GM12878 (cell line): Measurements from ENCODE around the gene SPART. TPM values are rescaled to one million over a fixed set of nuclear protein-coding genes. Genes with fewer than 3 reads are reported as not detected.

ENCODE experiments used
- ATAC-seq: fragments of 200-7000 bp; cut with Tn5 transposase; 3 replicates; pipeline ENCODE4 v1.9.1; 2020; ENCODE audit warnings: mild to moderate bottlenecking, moderate library complexity
- BruUV-seq: library from RNA; stranded (reverse); fragments of 400-500 nt; replicated peaks from 2 replicates; lab custom pipeline; 2021; lab: Mats Ljungman, UMichigan
- CTCF ChIA-PET: fragments of 300-600 bp; sonication (Branson Sonifier 250); formaldehyde crosslinking; extraction: SDS; loops from one replicate; lab custom pipeline; 2021; ENCODE audit warnings: inconsistent platforms; lab: Yijun Ruan, JAX
- POLR2A ChIA-PET: fragments of 350-600 bp; formaldehyde crosslinking; extraction: SDS; loops from one replicate; lab custom pipeline; 2021; ENCODE audit warnings: inconsistent platforms; lab: Charles Lee
- RAD21 ChIA-PET: fragments of 300-600 bp; sonication (Branson Sonifier 250); formaldehyde crosslinking; loops from one replicate; lab custom pipeline; 2023; ENCODE audit warnings: antibody characterized with exemption; ENCODE audit not compliant: unreplicated experiment; lab: Charles Lee
- SMC1A ChIA-PET: fragments of 300-600 bp; sonication (Branson Sonifier 250); formaldehyde crosslinking; loops from one replicate; lab custom pipeline; 2023; ENCODE audit not compliant: unreplicated experiment, uncharacterized antibody; lab: Charles Lee
- DNase-seq: peaks from one replicate; pipeline ENCODE4 v3.0.0-alpha.2; 2011; ENCODE audit warnings: low read depth, low spot score
- FAIRE-seq: peaks from 3 replicates; lab custom pipeline; 2011; peaks lifted over from hg19 to GRCh38; lab: Jason Lieb, UNC
- H2AFZ ChIP-seq: 2 replicates; pipeline ENCODE4 v1.6.0; 2011; ENCODE audit warnings: low read depth, low read length, control low read depth; ENCODE audit not compliant: control insufficient read depth
- H3K27ac ChIP-seq: 2 replicates; pipeline ENCODE4 v1.5.1; 2011; ENCODE audit warnings: control low read depth; ENCODE audit not compliant: control insufficient read depth, insufficient read depth
- H3K27me3 ChIP-seq, 2 experiments: replicated peaks in 1 of 2; 2 replicates each; pipeline versions ENCODE4 v1.6.0 to v1.6.1; 2011; ENCODE audit warnings: low read length in 1 of 2; ENCODE audit not compliant: control insufficient read depth in 2 of 2, insufficient read depth in 2 of 2
- H3K36me3 ChIP-seq, 2 experiments: 2 replicates each; pipeline ENCODE4 v1.5.1; 2011; ENCODE audit warnings: low read length in 1 of 2; ENCODE audit not compliant: control insufficient read depth in 2 of 2, insufficient read depth in 2 of 2
- H3K4me1 ChIP-seq: 2 replicates; pipeline ENCODE4 v1.6.1; 2011; ENCODE audit warnings: mild to moderate bottlenecking, low read length, moderate library complexity, mixed read lengths; ENCODE audit not compliant: control insufficient read depth, insufficient read depth
- H3K4me2 ChIP-seq: 2 replicates; pipeline ENCODE4 v1.6.0; 2011; ENCODE audit warnings: control low read depth; ENCODE audit not compliant: control insufficient read depth, insufficient read depth
- H3K4me3 ChIP-seq: fragments of 200-600 bp; sonication (generic); 2 replicates; pipeline ENCODE4 v1.5.1; 2016
- H3K79me2 ChIP-seq: 2 replicates; pipeline ENCODE4 v1.6.0; 2011; ENCODE audit warnings: low read length; ENCODE audit not compliant: control insufficient read depth, insufficient read depth
- H3K9ac ChIP-seq: 2 replicates; pipeline ENCODE4 v1.8.0; 2011; ENCODE audit warnings: low read length, control low read depth, mixed read lengths; ENCODE audit not compliant: control insufficient read depth, insufficient read depth
- H3K9me3 ChIP-seq: replicated peaks from 3 replicates; pipeline ENCODE4 v1.5.1; 2011; ENCODE audit warnings: mild to moderate bottlenecking, low read length; ENCODE audit not compliant: control insufficient read depth, insufficient read depth
- H4K20me1 ChIP-seq: 2 replicates; pipeline ENCODE4 v1.6.0; 2011; ENCODE audit not compliant: control insufficient read depth, insufficient read depth
- BRCA1 ChIP-seq: IDR thresholded peaks from 2 replicates; pipeline ENCODE4 v1.6.1; 2011; ENCODE audit warnings: low read depth, low read length, improper control_type of control experiment
- GABPA ChIP-seq: IDR thresholded peaks from 2 replicates; pipeline ENCODE4 v1.6.1; 2014; ENCODE audit warnings: antibody characterized with exemption, low read depth, mild to moderate bottlenecking, inconsistent platforms
- HDAC2 ChIP-seq: fragments of 200-600 bp; sonication (generic); IDR thresholded peaks from 2 replicates; pipeline ENCODE4 v1.6.1; 2017
- IKZF1 ChIP-seq: fragments of 450-650 bp; conservative IDR thresholded peaks from 2 replicates; pipeline ENCODE4 v1.6.1; 2017; ENCODE audit warnings: antibody characterized with exemption, mild to moderate bottlenecking
- IKZF2 ChIP-seq, 2 experiments: fragments of 450-650 bp; IDR thresholded peaks; 2 replicates each; pipeline ENCODE4 v1.6.1; 2017; ENCODE audit warnings: mild to moderate bottlenecking in 2 of 2, moderate library complexity in 2 of 2
- MEF2B ChIP-seq: fragments of 450-650 bp; IDR thresholded peaks from 2 replicates; pipeline ENCODE4 v1.6.1; 2018; ENCODE audit warnings: mild to moderate bottlenecking, moderate library complexity; ENCODE audit not compliant: partially characterized antibody, poor library complexity, severe bottlenecking
- NRF1 ChIP-seq: conservative IDR thresholded peaks from 2 replicates; pipeline ENCODE4 v1.6.1; 2011; ENCODE audit warnings: mild to moderate bottlenecking, low read depth, low read length, improper control_type of control experiment
- PKNOX1 ChIP-seq: fragments of 450-650 bp; IDR thresholded peaks from 2 replicates; pipeline ENCODE4 v1.6.1; 2016; ENCODE audit warnings: mild to moderate bottlenecking
- RELB ChIP-seq: fragments of 450-650 bp; IDR thresholded peaks from 2 replicates; pipeline ENCODE4 v1.6.1; 2017; ENCODE audit warnings: low read depth, mild to moderate bottlenecking, moderate library complexity
- RFX5 ChIP-seq: IDR thresholded peaks from 2 replicates; pipeline ENCODE4 v1.6.1; 2011; ENCODE audit warnings: low read depth, low read length, improper control_type of control experiment
- SREBF1 ChIP-seq: IDR thresholded peaks from 2 replicates; pipeline ENCODE4 v1.6.1; 2012; ENCODE audit warnings: mild to moderate bottlenecking, low read length
- TCF12 ChIP-seq: IDR thresholded peaks from 2 replicates; pipeline ENCODE4 v1.6.1; 2011; ENCODE audit warnings: low read depth, mild to moderate bottlenecking, low read length
- ZNF24 ChIP-seq: fragments of 450-650 bp; IDR thresholded peaks from 2 replicates; pipeline ENCODE4 v1.6.1; 2017; ENCODE audit warnings: antibody characterized with exemption, mild to moderate bottlenecking
- WGBS: methylation state at CpG from one replicate; pipeline ENCODE4 v1.1.6; 2016; ENCODE audit warnings: low lambda C conversion rate; ENCODE audit not compliant: insufficient replicate concordance, insufficient coverage; ENCODE audit errors: missing lambda C conversion rate; 5-methylcytosine and 5-hydroxymethylcytosine counted together
- in situ Hi-C: fragments of 300-500 bp; cut with MboI; formaldehyde crosslinking; loops from 9 replicates; pipeline ENCODE4 v1.14.3; 2018; ENCODE audit warnings: mixed read lengths
- intact Hi-C: fragments of 100-400 bp; cut with micrococcal nuclease; formaldehyde crosslinking; loops from one replicate; pipeline ENCODE4 v1.14.2; 2022; ENCODE audit not compliant: unreplicated experiment
- polyA plus RNA-seq, 11 experiments: library from polyadenylated mRNA; depleted of rRNA in 4 of 11; unstranded in 6 of 11; stranded (reverse) in 5 of 11; fragments of >200 nt; fragmentation: Nextera tagmentation in 4 of 11; fragmentation: Illumina TruSeq in 1 of 11; extraction: Ambion mirVana in 4 of 11; extraction: Trizol in 1 of 11; gene quantifications; 1 replicate in 1 of 11; 2 replicates in 10 of 11; pipeline versions ENCODE4 v1.2.1 to v1.2.3, GENCODE V29; 2011 to 2016; ENCODE audit warnings: inconsistent platforms in 2 of 11, missing spikeins in 2 of 11, low read depth in 1 of 11
- total RNA-seq, 4 experiments: library from RNA; depleted of rRNA in 3 of 4; stranded (reverse); fragments of >200 nt in 3 of 4; fragmentation: Illumina TruSeq in 1 of 4; extraction: Trizol in 1 of 4; gene quantifications; 2 replicates each; pipeline versions ENCODE4 v1.2.1 to v1.2.3, GENCODE V29; 2013 to 2021

Gene SPART
- total and polyA plus RNA-seq, 10 of the 15 experiments (the other 5 are each of a cell fraction or from before 2014, with no cell fraction given): 17.6 to 74.6 (median 42.1) TPM

- SMC1A ChIA-PET: interaction anchor here (0.8 to 6.7 kb wide), 9 partner anchors 10 to 55 kb away, joined by 3 to 30 read pairs (median 4); no protein-coding TSS in a partner anchor
- POLR2A ChIA-PET: interaction anchor here (0.8 to 1.8 kb wide), 2 partner anchors 8 to 18 kb away, joined by 3 to 7 read pairs; no protein-coding TSS in a partner anchor
- no peaks in the 10 kb centered on the region for H4K20me1 ChIP-seq
- no peak overlapping the region for H2AFZ ChIP-seq
- H3K9me3 ChIP-seq: no peaks in the 10 kb centered on the region
- no TSS peak for BruUV-seq
- 52% methylated on average over 3 of the region's 3 CpGs for WGBS
- H3K4me1 ChIP-seq: no peaks in the 10 kb centered on the region
- TF ChIP-seq GABPA: no peak
- TF ChIP-seq BRCA1: no peak
- no peak for TF ChIP-seq HDAC2
- TF ChIP-seq ZNF24: no peak
- TF ChIP-seq TCF12: no peak
- TF ChIP-seq RFX5: no peak
- no peak for TF ChIP-seq NRF1
- TF ChIP-seq, all 136 proteins: peak for 0
- RAD21 ChIA-PET: interaction anchor here (0.7 to 7.3 kb wide), 4 partner anchors 8 to 31 kb away, joined by 3 to 67 read pairs (median 5); partner anchors contain the start of gene SPART
- FAIRE-seq (peak; percentile 27), ATAC-seq (no peak; the same call in 2 of the 3 replicates), DNase-seq (no peak)
- H3K36me3 ChIP-seq: no peaks in the 10 kb centered on the region
- no peaks in the 10 kb centered on the region for H3K27me3 ChIP-seq
- no peak overlapping the region for H3K4me3 ChIP-seq
- CTCF ChIA-PET: interaction anchor here (0.6 to 1.8 kb wide), 4 partner anchors 9 to 37 kb away, joined by 3 to 8 read pairs (median 4); no protein-coding TSS in a partner anchor
- no peak overlapping the region for H3K4me2 ChIP-seq
- in situ Hi-C loops (no loop called here), intact Hi-C loops (no loop called here)
- H3K27ac ChIP-seq: no peak overlapping the region
- H3K79me2 ChIP-seq: no peaks in the 10 kb centered on the region
- no peak overlapping the region for H3K9ac ChIP-seq
Observed at GRCh38 chr13:36363366-36363863, 17.2 kb upstream of the SPART start.

GRCh38 chr13:36362914-36363313, 16.7 kb upstream of the SPART start:
- Histone ChIP-seq H3K4me3 (no peak overlapping the region), H3K9ac (no peak overlapping the region), H2AFZ (no peak overlapping the region), H3K4me2 (no peak overlapping the region), H3K4me1 (no peaks in the 10 kb centered on the region), H3K9me3 (no peaks in the 10 kb centered on the region), H3K79me2 (no peaks in the 10 kb centered on the region), H3K27me3 (no peaks in the 10 kb centered on the region), H4K20me1 (no peaks in the 10 kb centered on the region), H3K27ac (no peak overlapping the region), H3K36me3 (no peaks in the 10 kb centered on the region)
- WGBS: 0% methylated on average over 3 of the region's 3 CpGs
- no peak for FAIRE-seq
- in situ Hi-C loops: no loop called here
- CTCF ChIA-PET: interaction anchor here (1.5 to 1.8 kb wide), 3 partner anchors 8 to 37 kb away, joined by 4 to 8 read pairs (median 5); no protein-coding TSS in a partner anchor
- BruUV-seq: no TSS peak
- SMC1A ChIA-PET: interaction anchor here (1.1 to 6.7 kb wide), 6 partner anchors 9 to 55 kb away, joined by 3 to 30 read pairs (median 6); no protein-coding TSS in a partner anchor
- ATAC-seq: peak; percentile 76
- intact Hi-C loops: no loop called here
- RAD21 ChIA-PET: interaction anchor here (2.4 to 7.3 kb wide), 2 partner anchors 16 to 56 kb away, joined by 7 to 67 read pairs; partner anchors contain the start of gene SPART
- POLR2A ChIA-PET: interaction anchor here (0.8 to 1.8 kb wide), 2 partner anchors 7 to 17 kb away, joined by 3 to 7 read pairs; no protein-coding TSS in a partner anchor
- peak; percentile 37 for DNase-seq
- TF ChIP-seq IKZF2 (IDR thresholded peaks at IDR 0.05) (peak; percentile 57 to 58), ZNF24 (0 out of 2 replicates have a peak, but pooled peaks have one; percentile 46), IKZF1 (0 out of 2 replicates have a peak, but pooled peaks have one; percentile 61), PKNOX1 (peak; percentile 93), MEF2B (peak; percentile 94), RELB (peak; percentile 59; the same call in 1 of the 2 replicates), SREBF1 (no peak)
